KOPT-K1 (cell line): ENCODE results near the gene PNPLA8.

Experiments used
- H3K27ac ChIP-seq: fragments of 200-600 bp; sonication (generic); 2 replicates; pipeline ENCODE4 v1.5.1; 2016; ENCODE audit warnings: antibody characterized with exemption, mild to moderate bottlenecking, low read depth, low read length; ENCODE audit not compliant: poor library complexity, severe bottlenecking
- H3K36me3 ChIP-seq: fragments of 200-600 bp; sonication (generic); 2 replicates; pipeline ENCODE4 v1.5.1; 2017; ENCODE audit warnings: antibody characterized with exemption, mild to moderate bottlenecking, low read length, moderate library complexity; ENCODE audit not compliant: insufficient read depth
- H3K9me3 ChIP-seq: fragments of 200-600 bp; sonication (generic); 2 replicates; pipeline ENCODE4 v1.5.1; 2017; ENCODE audit warnings: antibody characterized with exemption, low read length, mild to moderate bottlenecking; ENCODE audit not compliant: insufficient read depth, poor library complexity, severe bottlenecking

PNPLA8 gene

DNA sequence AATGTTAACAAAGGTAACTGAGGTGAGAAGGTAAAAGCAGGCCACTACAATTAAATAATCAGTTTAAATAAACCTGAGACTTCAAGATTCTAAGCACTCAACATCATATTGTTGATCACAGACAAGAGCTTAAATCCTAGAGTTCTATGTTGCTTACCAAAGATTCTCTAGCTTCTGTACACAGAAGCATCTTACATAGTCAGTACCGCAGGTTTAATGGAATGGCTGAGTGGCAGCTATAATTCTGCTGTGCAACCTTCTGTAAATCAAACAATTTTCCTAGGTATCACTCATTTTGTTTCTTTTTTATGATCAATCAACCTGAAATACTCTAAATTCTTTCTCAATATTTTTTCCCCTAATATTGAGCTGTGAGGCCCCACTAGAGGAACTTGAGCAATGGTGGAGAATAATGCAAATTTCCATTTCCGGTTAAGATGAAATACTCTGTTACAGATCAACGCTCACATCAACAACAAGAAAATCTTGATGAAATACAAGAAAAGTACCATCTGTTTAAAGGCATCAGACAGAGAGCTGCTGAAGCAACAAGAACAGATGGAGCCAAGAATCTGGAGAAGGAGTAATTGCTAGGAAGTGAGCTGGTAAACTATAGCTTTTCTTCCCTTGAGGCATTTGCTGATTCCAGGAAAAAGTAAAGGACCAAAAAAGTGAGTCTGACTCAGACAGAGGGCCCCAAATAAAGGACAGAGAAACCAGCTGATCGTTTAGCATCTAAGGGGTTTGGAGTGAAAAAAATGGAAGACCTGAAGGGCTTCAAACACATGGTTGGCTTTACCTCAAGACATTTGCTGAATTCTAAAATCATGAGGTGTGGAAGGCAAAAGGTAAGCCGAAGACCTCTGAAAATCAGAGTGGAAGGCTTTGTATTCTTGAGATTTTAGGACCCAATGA is 22.6 kb downstream of the PNPLA8 start:
- H3K36me3 ChIP-seq = peaks cover 16% of the 10 kb centered on the region
- peaks cover 5% of the 10 kb centered on the region for H3K9me3 ChIP-seq
- H3K27ac ChIP-seq = no peak overlapping the region

DNA sequence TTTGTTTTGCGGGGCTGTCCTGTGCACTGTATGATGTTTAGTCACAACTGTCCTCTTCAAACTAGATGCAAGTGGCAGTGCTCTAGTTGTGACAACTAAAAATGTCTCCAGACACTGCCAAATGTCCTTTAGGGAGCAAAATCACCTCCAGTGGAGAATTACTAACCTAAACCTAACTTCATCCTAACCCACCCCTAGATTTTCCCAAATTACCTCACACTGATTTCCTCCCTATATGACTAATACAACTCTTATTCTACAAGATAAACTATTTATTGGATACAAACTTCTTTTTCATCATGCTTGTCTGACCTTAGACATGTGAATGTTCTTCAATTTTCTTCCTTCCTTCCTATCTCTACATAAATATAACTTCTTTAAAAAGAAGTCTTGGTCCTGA is 26.4 kb downstream of the PNPLA8 start:
- Histone ChIP-seq H3K9me3 (no peaks in the 10 kb centered on the region), H3K36me3 (peaks cover 12% of the 10 kb centered on the region; the same call in 1 of the 2 replicates), H3K27ac (no peak overlapping the region)

DNA sequence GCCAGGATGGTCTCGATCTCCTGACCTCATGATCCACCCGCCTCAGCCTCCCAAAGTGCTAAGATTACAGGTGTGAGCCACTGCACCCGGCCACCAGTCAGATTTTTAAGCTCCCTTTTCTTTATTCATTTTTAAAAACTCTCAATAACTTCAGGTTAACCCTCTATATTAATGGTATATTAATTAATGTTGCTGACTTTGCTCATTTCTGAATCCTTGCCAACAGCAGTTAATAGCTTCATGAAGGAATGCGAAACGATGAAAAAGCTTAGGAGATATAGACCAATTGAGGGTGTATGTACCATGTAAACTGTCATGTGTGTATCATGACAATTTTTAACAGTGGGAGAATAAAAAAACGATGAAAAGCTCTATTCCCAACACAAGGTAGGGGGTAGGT is 27.5 kb downstream of the PNPLA8 start:
- Histone ChIP-seq H3K9me3 (no peaks in the 10 kb centered on the region), H3K27ac (no peak overlapping the region), H3K36me3 (peaks cover 12% of the 10 kb centered on the region)

DNA sequence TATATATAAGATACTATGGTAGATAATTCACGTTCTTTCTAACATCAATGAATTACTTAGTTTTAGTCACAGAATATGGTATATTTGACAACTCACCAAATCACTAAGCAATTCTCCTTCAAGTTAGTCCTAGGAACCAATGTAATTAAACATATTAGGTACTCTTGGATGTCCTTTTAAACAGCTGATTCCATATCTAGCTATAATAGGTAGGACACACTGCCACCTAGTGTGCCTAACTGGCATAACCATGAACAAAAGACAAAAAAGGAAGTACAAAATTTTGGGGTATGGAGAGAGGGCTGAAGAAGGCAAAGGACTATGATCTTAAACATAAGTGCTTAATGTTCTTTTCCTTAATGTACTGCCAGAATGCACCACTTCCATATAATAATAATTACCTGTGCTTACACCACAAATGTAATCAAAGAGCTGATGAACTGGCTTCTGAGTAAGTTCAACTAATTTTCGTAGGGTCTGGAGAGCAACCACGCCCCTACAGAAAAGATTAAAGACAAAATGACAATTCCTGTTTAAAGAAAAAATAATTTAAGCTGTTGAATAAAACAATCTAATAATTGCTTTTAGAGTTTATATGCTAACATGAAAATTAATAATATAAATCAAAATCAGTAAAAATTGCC is 28.7 kb downstream of the PNPLA8 start:
- Histone ChIP-seq H3K27ac (no peak overlapping the region), H3K36me3 (peaks cover 12% of the 10 kb centered on the region), H3K9me3 (no peaks in the 10 kb centered on the region)

DNA sequence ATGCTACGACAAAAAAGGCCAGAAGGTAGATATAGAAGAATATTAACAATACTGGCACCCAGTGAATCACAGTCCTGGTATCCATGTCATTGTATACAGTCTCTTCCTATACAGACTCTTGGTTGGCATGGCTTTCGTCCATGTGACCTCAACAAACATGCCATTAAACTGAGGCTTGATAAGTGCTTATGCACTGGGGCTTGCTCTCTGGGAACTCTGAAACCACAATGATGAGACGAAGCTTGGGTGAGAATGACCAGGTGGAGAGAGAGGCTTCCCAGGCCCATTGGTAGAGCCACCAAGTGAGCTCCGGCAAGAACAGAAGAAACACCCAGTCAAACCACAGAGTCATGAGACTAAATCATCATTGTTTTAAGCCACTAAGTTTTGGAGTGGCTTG is 33.2 kb downstream of the PNPLA8 start:
- Histone ChIP-seq H3K9me3 (no peaks in the 10 kb centered on the region), H3K27ac (no peak overlapping the region), H3K36me3 (peaks cover 4% of the 10 kb centered on the region)

DNA sequence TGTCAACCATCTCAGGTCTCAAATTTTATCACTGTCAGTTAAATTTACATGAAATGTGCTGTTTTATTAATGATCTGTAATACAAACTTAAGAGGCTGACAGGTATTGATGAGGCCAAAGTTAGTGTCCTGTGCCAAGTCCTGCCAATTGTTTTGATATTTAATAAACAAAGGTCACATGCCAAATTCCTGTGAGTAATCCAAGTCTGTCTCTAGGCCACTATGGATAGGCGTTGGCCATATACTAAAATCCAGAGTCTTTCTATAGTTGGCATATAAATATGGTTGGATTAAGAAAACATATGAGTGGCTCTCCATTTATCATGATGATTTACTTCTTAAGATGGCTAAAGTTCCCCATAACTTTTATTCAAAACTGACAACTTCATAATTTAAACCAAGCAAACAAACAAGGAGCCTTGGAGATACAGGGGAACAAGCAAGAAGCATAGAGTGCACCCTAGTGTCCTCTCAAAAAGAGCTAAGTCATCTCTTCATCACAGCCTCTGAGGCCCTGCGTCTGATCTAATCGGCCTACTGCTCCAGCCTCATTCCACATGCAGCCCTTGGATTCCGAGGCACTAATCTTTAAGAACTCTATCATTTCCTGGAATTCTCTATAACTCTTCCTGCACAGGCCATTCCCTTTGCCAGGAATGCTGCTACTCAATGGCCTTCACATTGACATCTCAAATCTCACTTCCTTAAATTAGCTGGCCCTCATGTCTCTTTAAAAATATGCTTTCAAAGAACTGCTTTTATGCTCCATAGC is 37.0 kb downstream of the PNPLA8 start:
- H3K9me3 ChIP-seq = no peaks in the 10 kb centered on the region
- no peak overlapping the region for H3K27ac ChIP-seq
- peaks cover 17% of the 10 kb centered on the region; the same call in 1 of the 2 replicates for H3K36me3 ChIP-seq

DNA sequence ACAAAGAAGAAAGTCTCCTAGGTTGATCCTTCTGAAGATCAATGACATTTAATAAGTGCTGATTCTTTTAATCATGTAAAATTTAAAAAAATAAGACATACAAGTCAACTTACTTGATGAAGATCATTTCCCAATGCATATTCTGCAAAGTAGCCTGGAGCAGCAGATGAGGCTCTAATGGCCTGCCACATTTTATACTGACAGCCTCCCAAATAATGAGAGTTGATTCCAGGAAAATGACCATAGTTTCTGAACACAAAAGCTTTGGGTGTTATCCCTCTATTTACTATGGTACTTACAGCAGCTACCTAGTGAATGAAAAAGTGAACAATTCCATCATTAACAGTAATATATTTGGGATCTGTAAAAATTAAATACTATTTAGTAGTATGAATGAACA is 38.3 kb downstream of the PNPLA8 start:
- H3K27ac ChIP-seq = no peak overlapping the region
- no peaks in the 10 kb centered on the region for H3K9me3 ChIP-seq
- peaks cover 17% of the 10 kb centered on the region; the same call in 1 of the 2 replicates for H3K36me3 ChIP-seq

DNA sequence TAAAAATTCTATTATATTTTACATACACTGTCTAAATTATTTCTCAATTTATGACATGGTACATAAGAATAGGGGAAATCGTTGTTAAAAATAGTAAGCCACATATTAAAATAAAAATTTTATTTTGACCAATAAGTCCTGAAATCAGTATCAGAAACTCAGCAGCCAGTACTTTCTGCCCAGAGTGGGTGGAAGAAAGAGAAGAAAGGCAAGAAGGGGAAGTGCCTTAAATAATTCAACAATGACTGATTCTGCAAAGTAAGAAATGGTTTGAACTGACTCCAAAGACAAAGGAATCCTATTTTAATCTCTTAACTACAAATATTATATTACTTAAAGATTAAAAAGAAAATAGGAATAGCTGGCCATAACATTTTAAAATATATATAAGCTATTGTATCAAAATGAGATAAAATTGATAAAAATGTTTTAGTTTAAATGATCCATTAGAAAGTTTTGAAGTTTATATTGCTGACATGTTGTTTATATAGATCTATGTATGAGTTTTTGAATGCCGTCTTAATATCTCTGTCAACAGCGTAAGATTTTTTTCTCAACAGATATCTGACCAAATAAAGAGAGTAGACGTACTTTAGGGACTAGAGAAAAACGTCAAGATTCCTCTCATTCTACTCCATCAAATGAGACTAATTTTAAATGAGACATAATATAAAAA is 39.5 kb downstream of the PNPLA8 start:
- H3K9me3 ChIP-seq = no peaks in the 10 kb centered on the region
- peaks cover 17% of the 10 kb centered on the region; the same call in 1 of the 2 replicates for H3K36me3 ChIP-seq
- no peak overlapping the region for H3K27ac ChIP-seq

DNA sequence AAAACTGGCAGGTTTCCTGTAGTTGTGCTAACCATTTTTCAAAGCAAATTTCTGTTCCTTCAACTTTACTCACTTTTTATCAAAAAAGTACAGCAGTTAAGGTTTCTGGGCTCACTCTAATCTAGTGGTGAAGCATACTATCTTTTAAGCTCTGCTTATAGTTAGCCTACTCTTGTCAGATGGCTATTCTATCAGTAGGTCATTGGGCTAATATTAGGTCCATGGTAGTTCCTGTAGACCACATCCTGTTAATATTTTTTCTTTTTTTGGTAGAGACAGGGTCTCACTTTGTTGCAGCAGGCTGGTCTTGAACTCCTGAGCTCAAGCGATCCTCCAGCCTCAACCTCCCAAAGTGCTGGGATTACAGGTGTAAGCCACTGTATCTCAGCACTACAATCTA is 41.8 kb downstream of the PNPLA8 start:
- Histone ChIP-seq H3K27ac (no peak overlapping the region), H3K36me3 (peaks cover 17% of the 10 kb centered on the region; the same call in 1 of the 2 replicates), H3K9me3 (no peaks in the 10 kb centered on the region)

DNA sequence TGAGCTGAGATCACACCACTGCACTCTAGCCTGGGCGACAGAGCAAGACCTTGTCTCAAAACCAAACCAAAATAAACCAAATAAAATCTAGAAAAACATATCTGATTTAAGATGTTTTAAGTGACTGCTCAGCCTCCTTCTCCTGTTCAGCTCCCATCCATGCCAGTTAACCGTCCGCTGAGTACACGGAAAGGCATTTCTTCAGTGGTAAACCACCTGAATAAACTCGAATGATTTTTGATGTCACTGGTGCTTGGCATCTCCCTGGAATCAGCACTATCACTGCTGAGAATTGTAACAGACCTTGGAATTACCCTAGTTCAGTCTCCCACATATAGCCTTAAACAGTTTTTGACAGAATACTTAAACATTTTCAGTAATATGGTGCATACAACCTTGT is 45.6 kb downstream of the PNPLA8 start:
- no peak overlapping the region for H3K27ac ChIP-seq
- H3K36me3 ChIP-seq = peaks cover 23% of the 10 kb centered on the region; the same call in 1 of the 2 replicates

DNA sequence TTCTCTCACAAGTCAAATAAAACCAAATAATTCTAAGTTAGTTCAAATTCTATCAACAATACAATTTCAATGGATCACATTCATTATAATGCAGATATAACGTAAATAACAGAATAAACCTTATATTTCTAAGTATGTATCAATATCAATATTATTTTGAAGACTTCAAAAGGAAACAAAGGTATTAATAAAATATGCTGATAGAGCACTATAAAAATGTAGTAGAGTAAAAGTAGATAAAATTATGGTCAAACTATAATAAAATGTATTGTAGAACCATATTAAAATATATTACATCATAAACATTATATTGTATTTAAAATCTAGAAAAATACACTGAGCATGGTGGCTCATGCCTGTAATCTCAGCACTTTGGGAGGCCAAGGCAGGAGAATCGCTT is 46.2 kb downstream of the PNPLA8 start:
- Histone ChIP-seq H3K9me3 (no peaks in the 10 kb centered on the region), H3K27ac (no peak overlapping the region), H3K36me3 (peaks cover 19% of the 10 kb centered on the region; the same call in 1 of the 2 replicates)

More for the DNA sequence above, 45.6 kb downstream of the PNPLA8 start:
- H3K9me3 ChIP-seq = no peaks in the 10 kb centered on the region

DNA sequence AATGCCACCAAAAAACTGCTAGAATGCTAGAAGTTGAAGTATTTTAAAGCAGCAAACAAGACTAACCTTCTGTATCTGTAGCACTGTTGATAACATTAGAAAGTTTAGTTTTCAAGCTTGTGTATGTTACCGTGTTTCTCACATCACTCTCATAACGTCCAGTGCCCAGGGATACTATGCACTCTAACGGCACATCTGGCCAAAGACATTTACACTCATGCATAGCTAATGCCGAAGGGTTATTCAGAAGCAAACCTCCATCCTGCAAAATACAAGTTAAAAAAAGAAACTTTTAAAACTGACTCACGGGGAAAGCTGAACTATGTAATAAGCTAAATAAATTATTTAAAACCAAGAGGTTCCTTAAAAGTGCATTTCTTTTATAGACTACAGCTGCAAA is 46.8 kb downstream of the PNPLA8 start:
- Histone ChIP-seq H3K36me3 (peaks cover 20% of the 10 kb centered on the region), H3K27ac (no peak overlapping the region), H3K9me3 (no peaks in the 10 kb centered on the region)

DNA sequence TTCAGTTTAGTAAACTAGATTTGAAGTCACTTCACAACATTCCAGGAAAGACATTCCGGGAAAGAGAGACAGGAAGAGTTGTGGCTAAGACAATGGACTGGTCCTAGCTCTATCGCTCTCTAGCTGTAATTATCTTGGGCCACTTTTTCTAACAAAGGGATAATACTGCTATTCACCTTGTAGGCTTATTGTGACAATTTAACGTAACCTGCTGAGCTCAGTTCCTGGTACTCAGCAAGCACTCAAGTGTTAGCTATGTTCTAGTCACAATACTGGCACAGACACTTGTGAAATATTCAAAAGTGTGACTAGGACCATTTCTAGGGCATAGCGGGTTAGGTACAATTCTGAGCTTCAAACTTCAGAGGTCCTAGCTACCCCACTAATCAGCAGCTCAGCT is 57.7 kb downstream of the PNPLA8 start:
- Histone ChIP-seq H3K36me3 (no peaks in the 10 kb centered on the region), H3K27ac (no peak overlapping the region)

DNA sequence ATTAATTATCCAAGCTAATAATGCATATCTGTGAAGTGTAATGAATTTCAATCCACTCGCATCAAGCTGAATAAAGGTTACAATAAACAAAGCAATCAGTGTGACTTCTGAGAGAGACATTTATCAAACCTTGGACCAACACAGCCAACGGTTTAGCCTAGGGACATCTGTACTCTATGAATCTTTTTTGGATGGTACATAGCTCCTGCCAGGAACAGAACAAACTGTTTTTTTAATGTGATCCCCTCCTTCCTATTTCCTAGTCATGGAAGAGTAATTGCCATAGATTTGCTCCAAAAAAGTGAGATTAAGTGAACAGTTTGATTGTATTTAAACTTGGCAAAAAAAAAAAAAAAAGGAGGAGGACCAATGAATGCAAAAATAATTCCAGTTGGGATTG is 58.5 kb downstream of the PNPLA8 start:
- Histone ChIP-seq H3K27ac (no peak overlapping the region), H3K36me3 (no peaks in the 10 kb centered on the region), H3K9me3 (no peaks in the 10 kb centered on the region)

More for the DNA sequence above, 57.7 kb downstream of the PNPLA8 start:
- H3K9me3 ChIP-seq = no peaks in the 10 kb centered on the region
